ENCODE measurements around the gene UBE4A. TPM values are rescaled to one million over a fixed set of nuclear protein-coding genes. Genes with fewer than 3 reads are reported as not detected.
"Not testable (repeated sequence)": the region's sequence is repeated elsewhere in the genome, so short reads cannot be mapped to it uniquely, and the experiment has no call there.

Gene UBE4A
- total RNA-seq, 1 donor from 2014 or later: 40.0 TPM

DNA sequence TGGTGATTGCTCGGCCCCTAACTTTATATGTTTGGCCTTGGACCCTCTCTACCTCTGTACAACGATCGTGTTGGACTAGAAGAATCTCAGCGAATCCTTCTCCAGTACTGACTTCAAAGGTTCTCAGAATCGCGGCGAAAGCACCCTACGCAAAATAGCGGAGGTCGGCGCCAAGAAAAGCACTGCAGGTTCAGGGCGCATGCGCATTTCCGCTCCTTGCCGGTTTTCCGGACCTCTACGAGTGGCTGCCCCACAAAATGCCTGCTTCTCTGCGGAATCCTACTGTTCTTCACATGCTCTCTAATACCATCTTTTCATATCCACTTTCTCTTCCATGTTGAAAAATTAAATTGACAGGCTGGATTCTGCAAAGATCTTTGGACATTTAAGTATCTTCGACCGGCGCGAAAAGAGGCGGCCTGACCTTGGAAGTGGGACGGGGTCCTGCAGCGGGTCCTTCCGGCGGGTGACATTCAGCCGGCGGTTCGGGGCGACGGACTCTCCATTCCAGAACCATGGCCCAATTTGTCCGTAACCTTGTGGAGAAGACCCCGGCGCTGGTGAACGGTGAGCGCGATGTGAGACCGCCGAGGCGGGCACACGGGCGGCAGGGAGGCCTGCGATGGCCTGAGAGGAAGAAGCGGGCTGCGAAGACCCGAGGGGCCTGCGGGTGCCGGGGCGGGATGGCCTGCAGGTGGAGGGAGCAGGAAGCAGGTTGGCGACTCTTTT, 41.9 kb downstream of the UBE4A start, which contains the start of gene ATP5MG:
ATP5MG (plus strand) TSS at position 456 of the 729 bp plus-strand sequence; CDS start at position 516, 60 bp downstream.
- H3K4me1 ChIP-seq: peaks cover 22% of the 10 kb centered on the region
- peak within 1 kb of the TSS; percentile 91 for H3K27ac ChIP-seq
- no peaks in the 10 kb centered on the region for H3K9me3 ChIP-seq
- no peaks in the 10 kb centered on the region for H3K27me3 ChIP-seq
- DNase-seq (peak; percentile 95), ATAC-seq (peak; percentile 93)
- peak within 1 kb of the TSS; percentile 91 for H3K4me3 ChIP-seq
- no peak for TF ChIP-seq CTCF (IDR thresholded peaks at IDR 0.05)
- intact Hi-C loops (cut with DNase I): no loop called here
- peaks cover 31% of the 10 kb centered on the region for H3K36me3 ChIP-seq

DNA sequence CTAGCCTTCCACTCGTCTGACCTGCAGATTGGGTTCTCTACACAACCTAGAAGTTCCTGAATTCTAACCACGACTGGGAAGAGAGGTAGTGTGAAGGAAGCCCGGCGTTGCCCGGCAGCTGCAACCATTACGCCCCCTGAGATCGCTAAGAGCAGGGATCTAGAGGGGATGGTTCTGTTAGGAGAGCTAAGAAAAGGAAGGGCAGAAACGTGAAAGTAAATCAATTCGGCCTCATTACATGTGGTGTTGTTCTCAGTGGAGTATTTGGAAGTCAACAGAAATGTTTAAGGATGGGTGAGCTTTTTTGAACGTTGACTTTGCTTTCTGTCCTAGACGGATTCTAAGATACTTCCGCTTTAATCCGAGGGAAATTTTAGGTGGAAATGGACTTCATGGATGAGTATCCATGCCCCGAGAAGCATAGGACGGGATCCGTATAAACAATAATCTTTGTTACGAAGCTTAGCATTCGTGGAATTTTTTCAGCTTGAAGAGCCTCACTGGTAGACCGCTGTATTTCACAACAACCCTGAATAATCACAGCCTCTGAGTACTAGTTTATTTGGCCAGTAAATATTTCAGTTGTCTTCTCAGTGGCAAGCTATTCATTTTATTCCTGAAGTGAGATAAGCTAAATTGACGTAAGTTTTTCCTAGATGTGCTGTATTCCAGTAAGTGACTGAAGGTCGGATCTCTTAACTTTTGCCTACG, 42.6 kb downstream of the UBE4A start:
- DNase-seq (no peak), ATAC-seq (peak; percentile 58)
- H3K27me3 ChIP-seq: no peaks in the 10 kb centered on the region
- H3K9me3 ChIP-seq: no peaks in the 10 kb centered on the region
- H3K27ac ChIP-seq: peak overlapping the region; percentile 91
- H3K4me1 ChIP-seq: peaks cover 22% of the 10 kb centered on the region
- intact Hi-C loops (cut with DNase I): no loop called here
- TF ChIP-seq CTCF (IDR thresholded peaks at IDR 0.05): no peak
- H3K36me3 ChIP-seq: peaks cover 31% of the 10 kb centered on the region
- peak overlapping the region; percentile 91 for H3K4me3 ChIP-seq

- Histone ChIP-seq H3K36me3 (peaks cover 31% of the 10 kb centered on the region), H3K4me1 (peaks cover 22% of the 10 kb centered on the region), H3K4me3 (peak overlapping the region; percentile 91), H3K27ac (peak overlapping the region; percentile 91)
- intact Hi-C loops (cut with DNase I); ATAC-seq; H3K27me3 ChIP-seq; DNase-seq; H3K9me3 ChIP-seq: not testable (repeated sequence)
These were observed 43.2 kb downstream of the UBE4A start for GRCh38 chr11:118402594-118402993.

DNA sequence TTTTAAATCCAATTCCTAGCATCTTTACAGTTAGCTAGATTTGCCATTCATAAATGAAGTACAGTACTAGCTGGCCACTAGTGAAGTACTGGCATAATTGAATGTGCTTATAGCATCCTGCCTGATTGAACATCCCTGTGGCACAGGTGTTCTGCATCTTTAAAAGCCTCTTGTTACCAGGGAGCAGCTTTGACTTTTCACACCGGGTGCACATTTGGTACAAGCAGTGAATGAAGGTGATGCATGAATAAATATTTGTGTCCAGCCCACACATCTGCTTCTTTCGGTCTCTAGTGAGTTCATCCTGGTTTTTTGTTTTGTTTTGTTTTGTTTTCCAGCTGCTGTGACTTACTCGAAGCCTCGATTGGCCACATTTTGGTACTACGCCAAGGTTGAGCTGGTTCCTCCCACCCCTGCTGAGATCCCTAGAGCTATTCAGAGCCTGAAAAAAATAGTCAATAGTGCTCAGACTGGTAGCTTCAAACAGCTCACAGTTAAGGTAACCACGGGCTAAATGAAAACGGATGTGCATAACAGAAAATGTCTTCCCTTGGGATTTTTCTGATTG, 47.3 kb downstream of the UBE4A start:
- Histone ChIP-seq H3K9me3 (no peaks in the 10 kb centered on the region), H3K27me3 (no peaks in the 10 kb centered on the region), H3K36me3 (peaks cover 54% of the 10 kb centered on the region), H3K4me1 (peaks cover 22% of the 10 kb centered on the region), H3K4me3 (no peak overlapping the region), H3K27ac (no peak overlapping the region)
- no peak for DNase-seq
- TF ChIP-seq CTCF (IDR thresholded peaks at IDR 0.05): no peak
- ATAC-seq: no peak
- intact Hi-C loops (cut with DNase I): no loop called here

DNA sequence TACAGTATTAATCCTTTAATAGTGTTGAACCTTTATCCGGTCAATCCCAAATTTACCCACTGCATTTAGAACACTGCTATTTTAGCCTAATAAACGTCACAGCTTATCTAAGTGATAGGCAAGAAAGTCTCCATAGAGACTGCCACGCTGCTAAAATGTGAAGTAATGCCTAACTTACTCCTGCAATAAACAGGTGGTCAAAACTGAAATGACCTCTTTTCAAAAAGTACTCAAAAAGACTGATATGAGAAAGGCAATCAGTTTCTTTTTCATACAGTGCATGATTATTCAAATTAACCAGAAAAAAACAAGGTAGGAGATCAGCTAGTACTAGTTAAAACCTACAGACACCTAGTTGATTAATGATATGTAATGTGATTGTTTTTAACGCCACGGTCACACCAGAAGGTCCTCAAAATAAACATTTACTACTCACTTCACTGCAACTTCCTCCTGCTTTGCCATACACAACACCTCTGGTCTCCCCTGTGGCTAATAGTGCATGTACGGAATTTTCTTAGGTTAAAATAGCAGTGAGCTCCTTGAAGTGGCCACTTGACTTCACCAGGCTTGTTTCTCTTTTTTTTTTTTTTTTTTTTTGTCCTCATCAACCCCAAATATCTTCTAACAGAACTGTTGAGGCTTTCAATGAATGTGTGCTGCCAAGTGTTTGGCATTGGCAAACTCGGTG, 50.8 kb downstream of the UBE4A start:
- TF ChIP-seq CTCF (IDR thresholded peaks at IDR 0.05): no peak
- H3K4me1 ChIP-seq: no peaks in the 10 kb centered on the region
- DNase-seq: no peak
- no peaks in the 10 kb centered on the region for H3K27me3 ChIP-seq
- no peak overlapping the region for H3K27ac ChIP-seq
- no peak for ATAC-seq
- no peak overlapping the region for H3K4me3 ChIP-seq
- intact Hi-C loops (cut with DNase I): no loop called here
- no peaks in the 10 kb centered on the region for H3K9me3 ChIP-seq
- H3K36me3 ChIP-seq: peaks cover 54% of the 10 kb centered on the region
